ENCODE results near the gene FAM170B. TPM values are rescaled to one million over a fixed set of nuclear protein-coding genes. Genes with fewer than 3 reads are reported as not detected.

FAM170B gene
- total and polyA plus RNA-seq, 10 donors = 0.05 to 0.06 TPM; not detected in 8

DNA sequence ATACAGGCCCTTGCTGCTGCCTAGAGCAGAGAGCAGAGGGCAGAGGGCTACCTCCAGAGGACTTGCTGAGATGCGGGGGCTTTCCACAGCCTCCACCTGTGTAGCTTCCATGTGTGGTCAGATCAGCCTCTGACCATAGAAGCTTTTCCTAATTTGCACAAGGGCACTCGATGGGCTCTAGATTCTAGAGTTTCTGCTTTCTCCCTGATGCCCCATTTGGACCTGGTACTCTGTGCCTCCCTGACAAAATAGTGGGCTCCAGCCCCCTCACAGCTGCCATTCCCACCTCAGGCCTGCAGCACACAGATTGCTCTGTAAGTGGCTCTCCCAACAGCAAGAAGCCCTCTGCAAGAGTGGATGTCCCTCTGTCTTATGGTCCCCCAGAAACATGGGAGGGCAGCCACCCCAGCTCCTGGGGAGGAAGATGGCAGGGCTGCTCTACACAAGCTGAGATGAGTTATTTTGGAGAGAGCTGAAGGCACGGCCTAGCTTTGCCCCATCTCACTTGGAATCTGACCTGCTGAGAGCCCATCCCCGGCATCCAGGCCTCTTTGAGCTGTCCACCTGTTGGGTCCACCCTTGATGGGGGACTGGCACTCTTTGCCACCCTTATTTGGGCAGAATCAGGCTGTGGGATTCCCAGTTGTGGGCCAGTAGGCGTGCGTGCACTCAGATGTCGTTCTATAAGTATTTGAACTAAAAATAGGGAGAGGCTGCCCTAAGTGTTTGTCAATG lies 37.7 kb upstream of the FAM170B start:
- Histone ChIP-seq H3K36me3 (peaks cover 0 to 19% (median 0%) of the 10 kb centered on the region in 6 donors), H3K4me1 (peaks cover 1 to 54% (median 30%) of the 10 kb centered on the region in 6 donors), H3K27me3 (replicated peaks in 1 of 7) (no peaks in the 10 kb centered on the region), H3K4me3 (no peak overlapping the region), H3K27ac (no peak overlapping the region), H3K9me3 (no peaks in the 10 kb centered on the region)
- 66 to 87% (median 77%) methylated on average over 6 to 7 of the region's 7 CpGs for WGBS, 5 donors
- DNase-seq = no peak
- intact Hi-C loops (cut with DNase I; ENCODE audit: low total_unique reads) = no loop called here
- TF ChIP-seq POLR2AphosphoS5 (IDR thresholded peaks at IDR 0.05) = no peak
- no peak for TF ChIP-seq POLR2A (IDR thresholded peaks at IDR 0.05)
- TF ChIP-seq, protein P1, sequence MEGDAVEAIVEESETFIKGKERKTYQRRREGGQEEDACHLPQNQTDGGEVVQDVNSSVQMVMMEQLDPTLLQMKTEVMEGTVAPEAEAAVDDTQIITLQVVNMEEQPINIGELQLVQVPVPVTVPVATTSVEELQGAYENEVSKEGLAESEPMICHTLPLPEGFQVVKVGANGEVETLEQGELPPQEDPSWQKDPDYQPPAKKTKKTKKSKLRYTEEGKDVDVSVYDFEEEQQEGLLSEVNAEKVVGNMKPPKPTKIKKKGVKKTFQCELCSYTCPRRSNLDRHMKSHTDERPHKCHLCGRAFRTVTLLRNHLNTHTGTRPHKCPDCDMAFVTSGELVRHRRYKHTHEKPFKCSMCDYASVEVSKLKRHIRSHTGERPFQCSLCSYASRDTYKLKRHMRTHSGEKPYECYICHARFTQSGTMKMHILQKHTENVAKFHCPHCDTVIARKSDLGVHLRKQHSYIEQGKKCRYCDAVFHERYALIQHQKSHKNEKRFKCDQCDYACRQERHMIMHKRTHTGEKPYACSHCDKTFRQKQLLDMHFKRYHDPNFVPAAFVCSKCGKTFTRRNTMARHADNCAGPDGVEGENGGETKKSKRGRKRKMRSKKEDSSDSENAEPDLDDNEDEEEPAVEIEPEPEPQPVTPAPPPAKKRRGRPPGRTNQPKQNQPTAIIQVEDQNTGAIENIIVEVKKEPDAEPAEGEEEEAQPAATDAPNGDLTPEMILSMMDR (IDR thresholded peaks at IDR 0.05 in 8 of 11, conservative IDR thresholded peaks at IDR 0.05 in 3 of 11) = no peak

DNA sequence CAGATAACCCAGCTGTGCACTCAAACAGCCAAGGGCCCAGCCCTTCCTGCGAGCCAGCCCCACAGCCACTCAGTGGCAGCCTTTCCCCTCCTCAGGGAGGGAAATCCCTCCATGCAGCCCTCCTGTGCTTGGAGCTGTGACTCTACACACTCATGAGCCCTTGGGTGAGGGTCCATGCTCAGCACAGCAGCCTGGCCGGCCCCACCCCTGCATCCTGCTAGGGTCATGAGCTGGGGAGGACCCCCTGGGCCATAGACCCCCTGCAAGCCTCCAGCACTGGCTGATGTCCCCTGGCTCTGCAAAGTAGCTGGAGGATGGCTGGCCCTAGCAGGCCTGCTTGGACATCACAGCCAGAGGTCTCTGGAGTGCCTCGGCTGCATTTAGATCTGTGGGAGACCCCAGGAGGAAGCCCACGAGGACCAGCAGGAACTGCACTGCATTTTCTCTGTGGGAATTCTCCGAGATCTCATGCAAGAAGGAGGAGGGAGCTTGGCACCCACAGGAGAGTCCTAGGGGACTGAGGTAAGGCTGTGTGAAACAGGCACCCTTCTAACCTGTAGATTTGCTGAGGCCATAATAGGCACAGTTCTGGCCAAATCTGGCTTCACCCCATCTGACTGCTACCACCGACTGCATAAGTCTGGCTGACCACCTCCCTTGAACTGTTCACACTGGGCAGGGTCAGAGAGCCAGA lies 37.0 kb upstream of the FAM170B start:
- 70 to 96% (median 79%) methylated on average over 2 to 6 of the region's 6 CpGs for WGBS, 5 donors
- Histone ChIP-seq H3K4me3 (no peak overlapping the region), H3K27ac (no peak overlapping the region), H3K27me3 (replicated peaks in 1 of 7) (no peaks in the 10 kb centered on the region), H3K9me3 (no peaks in the 10 kb centered on the region), H3K4me1 (peaks cover 0 to 50% (median 28%) of the 10 kb centered on the region in 6 donors), H3K36me3 (peaks cover 0 to 27% (median 2%) of the 10 kb centered on the region in 6 donors)
- no peak for TF ChIP-seq POLR2A (IDR thresholded peaks at IDR 0.05)
- TF ChIP-seq POLR2AphosphoS5 (IDR thresholded peaks at IDR 0.05) = no peak
- TF ChIP-seq, protein P1 (IDR thresholded peaks at IDR 0.05 in 8 of 11, conservative IDR thresholded peaks at IDR 0.05 in 3 of 11) = no peak
- peak; percentile 70 for DNase-seq
- intact Hi-C loops (cut with DNase I; ENCODE audit: low total_unique reads) = no loop called here

DNA sequence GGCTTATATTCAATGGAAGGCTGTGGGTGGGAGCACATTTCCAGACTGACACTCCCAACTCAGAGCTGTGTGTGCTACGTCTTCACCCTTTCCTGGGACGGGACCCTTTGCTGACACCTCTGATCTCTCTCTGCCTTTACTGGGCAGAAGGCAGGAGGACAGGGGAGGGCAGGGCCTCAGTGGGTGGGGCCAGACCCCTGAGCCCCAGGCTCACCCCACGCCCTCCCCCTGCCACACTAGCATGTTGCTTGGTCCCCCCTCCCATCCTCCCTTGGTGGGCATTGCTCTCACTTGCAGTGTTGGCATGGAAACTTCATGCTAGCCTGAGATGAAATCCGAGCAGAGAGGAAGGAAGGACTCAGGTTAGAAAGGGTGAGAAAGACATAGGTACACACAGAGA lies 36.0 kb upstream of the FAM170B start:
- DNase-seq = no peak
- H3K4me1 ChIP-seq = peaks cover 0 to 43% (median 26%) of the 10 kb centered on the region in 6 donors
- H3K27ac ChIP-seq = no peak overlapping the region
- no peaks in the 10 kb centered on the region for H3K27me3 ChIP-seq (replicated peaks in 1 of 7)
- H3K9me3 ChIP-seq = no peaks in the 10 kb centered on the region
- no peak overlapping the region for H3K4me3 ChIP-seq
- WGBS, 5 donors = 79 to 91% (median 86%) methylated on average over 4 of the region's 4 CpGs
- TF ChIP-seq, protein P1 (IDR thresholded peaks at IDR 0.05 in 8 of 11, conservative IDR thresholded peaks at IDR 0.05 in 3 of 11) = no peak
- no peak for TF ChIP-seq POLR2AphosphoS5 (IDR thresholded peaks at IDR 0.05)
- no peak for TF ChIP-seq POLR2A (IDR thresholded peaks at IDR 0.05)
- H3K36me3 ChIP-seq = peaks cover 0 to 36% (median 2%) of the 10 kb centered on the region in 6 donors
- intact Hi-C loops (cut with DNase I; ENCODE audit: low total_unique reads) = no loop called here
